GM23338 (cell line): ENCODE measurements around the gene SEC23A. TPM values are rescaled to one million over a fixed set of nuclear protein-coding genes. Genes with fewer than 3 reads are reported as not detected.

Experiments used
- ATAC-seq: fragments of 200-7000 bp; cut with Tn5 transposase; 3 replicates; pipeline ENCODE4 v1.9.1; 2020
- DNase-seq: peaks from one replicate; pipeline ENCODE4 v3.0.0-alpha.2; 2015; ENCODE audit warnings: low spot score
- H2AFZ ChIP-seq: fragments of 200-600 bp; sonication (generic); 2 replicates; pipeline ENCODE4 v1.8.0; 2016; ENCODE audit warnings: antibody characterized with exemption, mild to moderate bottlenecking, moderate library complexity
- H3F3A ChIP-seq: fragments of 200-600 bp; sonication (generic); replicated peaks from 2 replicates; pipeline ENCODE4 v1.8.0; 2017; ENCODE audit warnings: antibody characterized with exemption, mixed run types, low read depth
- H3K27ac ChIP-seq: fragments of 200-600 bp; sonication (generic); 2 replicates; pipeline ENCODE4 v1.6.1; 2016; ENCODE audit warnings: low read depth
- H3K27me3 ChIP-seq: fragments of 200-600 bp; sonication (generic); 2 replicates; pipeline ENCODE4 v1.8.0; 2016; ENCODE audit warnings: mild to moderate bottlenecking, mixed run types, moderate library complexity; ENCODE audit not compliant: insufficient read depth
- H3K36me3 ChIP-seq: fragments of 200-600 bp; sonication (generic); 2 replicates; pipeline ENCODE4 v1.8.0; 2016; ENCODE audit warnings: mild to moderate bottlenecking; ENCODE audit not compliant: insufficient read depth
- H3K4me1 ChIP-seq: fragments of 200-600 bp; sonication (generic); 2 replicates; pipeline ENCODE4 v1.8.0; 2016; ENCODE audit warnings: mild to moderate bottlenecking, moderate library complexity; ENCODE audit not compliant: insufficient read depth
- H3K4me2 ChIP-seq: fragments of 200-600 bp; sonication (generic); 2 replicates; pipeline ENCODE4 v1.7.1; 2017; ENCODE audit warnings: mixed run types
- H3K4me3 ChIP-seq: fragments of 200-600 bp; sonication (generic); 2 replicates; pipeline ENCODE4 v1.6.1; 2016; ENCODE audit warnings: mixed run types
- H3K79me2 ChIP-seq: fragments of 200-600 bp; sonication (generic); replicated peaks from 2 replicates; pipeline ENCODE4 v1.8.0; 2017; ENCODE audit warnings: mild to moderate bottlenecking; ENCODE audit not compliant: insufficient read depth
- H3K9me2 ChIP-seq: fragments of 200-600 bp; sonication (generic); 2 replicates; pipeline ENCODE4 v1.8.0; 2017; ENCODE audit not compliant: insufficient read depth
- H4K20me1 ChIP-seq: fragments of 200-600 bp; sonication (generic); replicated peaks from 2 replicates; pipeline ENCODE4 v1.8.0; 2017; ENCODE audit warnings: mild to moderate bottlenecking; ENCODE audit not compliant: insufficient read depth
- H3K27ac Mint-ChIP-seq: 2 replicates; pipeline ENCODE4 v1.8.0; 2020; ENCODE audit warnings: inconsistent platforms, mild to moderate bottlenecking, moderate library complexity, mixed read lengths
- H3K27me3 Mint-ChIP-seq: 3 replicates; pipeline ENCODE4 v1.8.0; 2022; ENCODE audit warnings: low read depth, mild to moderate bottlenecking, moderate library complexity, mixed read lengths, inconsistent platforms; ENCODE audit not compliant: insufficient read depth, poor library complexity
- H3K36me3 Mint-ChIP-seq: 3 replicates; pipeline ENCODE4 v1.8.0; 2021; ENCODE audit warnings: low read depth, mild to moderate bottlenecking, inconsistent platforms, moderate library complexity, mixed read lengths
- H3K4me1 Mint-ChIP-seq: 3 replicates; pipeline ENCODE4 v1.8.0; 2020; ENCODE audit warnings: mild to moderate bottlenecking, inconsistent platforms, mixed read lengths
- H3K4me3 Mint-ChIP-seq: 3 replicates; pipeline ENCODE4 v1.8.0; 2021; ENCODE audit warnings: moderate library complexity, mild to moderate bottlenecking, inconsistent platforms, mixed read lengths
- H3K9me3 Mint-ChIP-seq: 3 replicates; pipeline ENCODE4 v1.8.0; 2020; ENCODE audit warnings: moderate library complexity, mild to moderate bottlenecking, inconsistent platforms, mixed read lengths
- CREB1 ChIP-seq: fragments of 250-450 bp; sonication (Bioruptor Pico); IDR thresholded peaks from 2 replicates; pipeline ENCODE4 v1.5.0; 2020; ENCODE audit warnings: low read depth, mild to moderate bottlenecking, moderate library complexity
- EZH2 ChIP-seq: fragments of 200-600 bp; sonication (generic); IDR thresholded peaks from one replicate; pipeline ENCODE4 v1.8.0; 2017; ENCODE audit warnings: antibody characterized with exemption, mild to moderate bottlenecking, low read depth; ENCODE audit not compliant: unreplicated experiment
- EZH2phosphoT487 ChIP-seq: fragments of 200-600 bp; sonication (generic); IDR thresholded peaks from one replicate; pipeline ENCODE4 v1.8.1; 2018; ENCODE audit warnings: antibody characterized with exemption; ENCODE audit not compliant: unreplicated experiment
- JUNB ChIP-seq: IDR thresholded peaks from one replicate; pipeline ENCODE4 v1.6.1; 2016; ENCODE audit warnings: antibody characterized with exemption; ENCODE audit not compliant: unreplicated experiment
- POLR2AphosphoS5 ChIP-seq: IDR thresholded peaks from 2 replicates; pipeline ENCODE4 v1.6.1; 2016; ENCODE audit warnings: antibody characterized with exemption, low read depth
- STAT1 ChIP-seq: IDR thresholded peaks from one replicate; pipeline ENCODE4 v1.6.1; 2016; ENCODE audit warnings: antibody characterized with exemption; ENCODE audit not compliant: unreplicated experiment
- ZNF114 ChIP-seq: fragments of 250-450 bp; sonication (Bioruptor Pico); IDR thresholded peaks from 2 replicates; pipeline ENCODE4 v1.5.0; 2020; ENCODE audit warnings: mild to moderate bottlenecking, moderate library complexity
- ZNF331 ChIP-seq: fragments of 250-450 bp; sonication (Bioruptor Pico); IDR thresholded peaks from 2 replicates; pipeline ENCODE4 v1.5.0; 2020; ENCODE audit warnings: low read depth, mild to moderate bottlenecking, moderate library complexity
- polyA plus RNA-seq: library from polyadenylated mRNA; unstranded; fragments of >200 nt; fragmentation: Nextera tagmentation; extraction: Ambion mirVana; gene quantifications from 2 replicates; pipeline ENCODE4 v1.2.1, GENCODE V29; 2016
- total RNA-seq: library from RNA; depleted of rRNA; stranded (reverse); fragments of >200 nt; shearing (Covaris generic); gene quantifications from 2 replicates; pipeline ENCODE4 v1.2.3, GENCODE V29; 2014
- TF ChIP-seq, protein P1 (sequence below): IDR thresholded peaks from 2 replicates; pipeline ENCODE4 v1.6.1; 2016; ENCODE audit warnings: antibody characterized with exemption
- TF ChIP-seq, protein P2 (sequence below), 2 experiments: fragments of 200-600 bp in 1 of 2; sonication (generic) in 1 of 2; conservative IDR thresholded peaks; 2 replicates each; pipeline versions ENCODE4 v1.5.1 to v1.6.1; 2016 to 2017; ENCODE audit warnings: antibody characterized with exemption in 2 of 2, low read depth in 2 of 2, mild to moderate bottlenecking in 2 of 2, moderate library complexity in 1 of 2
- TF ChIP-seq, protein P3 (sequence below): IDR thresholded peaks from one replicate; pipeline ENCODE4 v1.6.1; 2018; ENCODE audit warnings: antibody characterized with exemption; ENCODE audit not compliant: unreplicated experiment
- TF ChIP-seq, protein P4 (sequence below): fragments of 250-450 bp; sonication (Bioruptor Pico); IDR thresholded peaks from 2 replicates; pipeline ENCODE4 v1.5.0; 2020; ENCODE audit warnings: mild to moderate bottlenecking, moderate library complexity

SEC23A gene
- total and polyA plus RNA-seq, 2 experiments from 2014 or later = 22.7 to 89.9 TPM

DNA sequence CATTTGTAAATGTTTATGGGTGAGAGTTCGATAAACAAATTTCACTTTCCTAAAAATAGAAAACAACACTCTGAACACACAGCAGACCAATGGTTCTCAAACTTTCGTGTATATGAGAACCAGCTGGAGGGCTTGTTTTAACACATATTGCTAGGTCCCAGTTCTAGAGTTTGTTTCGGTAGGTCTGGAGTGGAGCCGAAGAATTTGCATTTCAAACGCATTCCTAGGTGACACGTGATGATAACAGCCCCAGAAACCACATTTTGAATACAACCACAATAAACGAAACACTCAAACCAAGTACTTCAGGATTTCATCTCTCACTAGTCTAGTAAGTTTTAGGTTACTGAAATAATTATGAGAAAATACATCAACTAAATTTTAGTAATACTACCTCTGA, 17.1 kb downstream of the SEC23A start (continued):
- TF ChIP-seq EZH2 = no peak
- TF ChIP-seq, protein P1, sequence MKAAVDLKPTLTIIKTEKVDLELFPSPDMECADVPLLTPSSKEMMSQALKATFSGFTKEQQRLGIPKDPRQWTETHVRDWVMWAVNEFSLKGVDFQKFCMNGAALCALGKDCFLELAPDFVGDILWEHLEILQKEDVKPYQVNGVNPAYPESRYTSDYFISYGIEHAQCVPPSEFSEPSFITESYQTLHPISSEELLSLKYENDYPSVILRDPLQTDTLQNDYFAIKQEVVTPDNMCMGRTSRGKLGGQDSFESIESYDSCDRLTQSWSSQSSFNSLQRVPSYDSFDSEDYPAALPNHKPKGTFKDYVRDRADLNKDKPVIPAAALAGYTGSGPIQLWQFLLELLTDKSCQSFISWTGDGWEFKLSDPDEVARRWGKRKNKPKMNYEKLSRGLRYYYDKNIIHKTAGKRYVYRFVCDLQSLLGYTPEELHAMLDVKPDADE = no peak

DNA sequence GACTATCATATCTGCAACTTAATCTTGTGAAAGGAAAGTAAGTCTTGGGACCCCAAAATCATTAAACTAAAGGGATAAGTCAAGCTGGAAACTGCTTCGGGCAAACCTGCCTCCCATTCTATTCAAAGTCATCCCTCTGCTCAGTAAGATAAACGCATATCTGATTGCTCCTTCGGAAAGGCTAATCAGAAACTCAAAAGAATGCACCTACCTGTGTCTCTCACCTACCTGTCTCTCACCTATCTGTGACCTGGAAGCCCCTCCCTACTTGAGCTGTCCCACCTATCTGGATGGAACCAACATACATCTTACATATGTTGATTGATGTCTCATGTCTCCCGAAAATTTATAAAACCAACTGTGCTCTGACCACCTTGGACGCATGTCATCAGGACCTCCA, 19.9 kb downstream of the SEC23A start:
- no peak for ATAC-seq
- peaks cover 51% of the 10 kb centered on the region for H3K36me3 Mint-ChIP-seq
- no peak for DNase-seq
- Histone ChIP-seq H3K27me3 (no peaks in the 10 kb centered on the region), H3K79me2 (no peaks in the 10 kb centered on the region; the same call in 1 of the 2 replicates), H3K4me1 (no peaks in the 10 kb centered on the region), H3K9me2 (no peaks in the 10 kb centered on the region), H2AFZ (no peak overlapping the region), H4K20me1 (no peaks in the 10 kb centered on the region; the same call in 1 of the 2 replicates), H3K4me3 (no peak overlapping the region), H3K27ac (no peak overlapping the region), H3K36me3 (peaks cover 44% of the 10 kb centered on the region), H3F3A (no peaks in the 10 kb centered on the region), H3K4me2 (no peak overlapping the region)
- no peaks in the 10 kb centered on the region for H3K9me3 Mint-ChIP-seq
- no peaks in the 10 kb centered on the region for H3K27me3 Mint-ChIP-seq
- no peaks in the 10 kb centered on the region; the same call in 2 of the 3 replicates for H3K4me1 Mint-ChIP-seq
- no peak overlapping the region for H3K27ac Mint-ChIP-seq
- no peak overlapping the region for H3K4me3 Mint-ChIP-seq
- TF ChIP-seq ZNF114 (no peak), EZH2 (no peak), EZH2phosphoT487 (no peak), POLR2AphosphoS5 (no peak), STAT1 (no peak), CREB1 (CRISPR knock-in tag) (no peak), JUNB (no peak), ZNF331 (CRISPR knock-in tag) (no peak)
- TF ChIP-seq, protein P2, sequence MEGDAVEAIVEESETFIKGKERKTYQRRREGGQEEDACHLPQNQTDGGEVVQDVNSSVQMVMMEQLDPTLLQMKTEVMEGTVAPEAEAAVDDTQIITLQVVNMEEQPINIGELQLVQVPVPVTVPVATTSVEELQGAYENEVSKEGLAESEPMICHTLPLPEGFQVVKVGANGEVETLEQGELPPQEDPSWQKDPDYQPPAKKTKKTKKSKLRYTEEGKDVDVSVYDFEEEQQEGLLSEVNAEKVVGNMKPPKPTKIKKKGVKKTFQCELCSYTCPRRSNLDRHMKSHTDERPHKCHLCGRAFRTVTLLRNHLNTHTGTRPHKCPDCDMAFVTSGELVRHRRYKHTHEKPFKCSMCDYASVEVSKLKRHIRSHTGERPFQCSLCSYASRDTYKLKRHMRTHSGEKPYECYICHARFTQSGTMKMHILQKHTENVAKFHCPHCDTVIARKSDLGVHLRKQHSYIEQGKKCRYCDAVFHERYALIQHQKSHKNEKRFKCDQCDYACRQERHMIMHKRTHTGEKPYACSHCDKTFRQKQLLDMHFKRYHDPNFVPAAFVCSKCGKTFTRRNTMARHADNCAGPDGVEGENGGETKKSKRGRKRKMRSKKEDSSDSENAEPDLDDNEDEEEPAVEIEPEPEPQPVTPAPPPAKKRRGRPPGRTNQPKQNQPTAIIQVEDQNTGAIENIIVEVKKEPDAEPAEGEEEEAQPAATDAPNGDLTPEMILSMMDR (conservative IDR thresholded peaks at IDR 0.05; ENCODE audit: low read depth in 2 of 2) = no peak
- TF ChIP-seq, protein P3, sequence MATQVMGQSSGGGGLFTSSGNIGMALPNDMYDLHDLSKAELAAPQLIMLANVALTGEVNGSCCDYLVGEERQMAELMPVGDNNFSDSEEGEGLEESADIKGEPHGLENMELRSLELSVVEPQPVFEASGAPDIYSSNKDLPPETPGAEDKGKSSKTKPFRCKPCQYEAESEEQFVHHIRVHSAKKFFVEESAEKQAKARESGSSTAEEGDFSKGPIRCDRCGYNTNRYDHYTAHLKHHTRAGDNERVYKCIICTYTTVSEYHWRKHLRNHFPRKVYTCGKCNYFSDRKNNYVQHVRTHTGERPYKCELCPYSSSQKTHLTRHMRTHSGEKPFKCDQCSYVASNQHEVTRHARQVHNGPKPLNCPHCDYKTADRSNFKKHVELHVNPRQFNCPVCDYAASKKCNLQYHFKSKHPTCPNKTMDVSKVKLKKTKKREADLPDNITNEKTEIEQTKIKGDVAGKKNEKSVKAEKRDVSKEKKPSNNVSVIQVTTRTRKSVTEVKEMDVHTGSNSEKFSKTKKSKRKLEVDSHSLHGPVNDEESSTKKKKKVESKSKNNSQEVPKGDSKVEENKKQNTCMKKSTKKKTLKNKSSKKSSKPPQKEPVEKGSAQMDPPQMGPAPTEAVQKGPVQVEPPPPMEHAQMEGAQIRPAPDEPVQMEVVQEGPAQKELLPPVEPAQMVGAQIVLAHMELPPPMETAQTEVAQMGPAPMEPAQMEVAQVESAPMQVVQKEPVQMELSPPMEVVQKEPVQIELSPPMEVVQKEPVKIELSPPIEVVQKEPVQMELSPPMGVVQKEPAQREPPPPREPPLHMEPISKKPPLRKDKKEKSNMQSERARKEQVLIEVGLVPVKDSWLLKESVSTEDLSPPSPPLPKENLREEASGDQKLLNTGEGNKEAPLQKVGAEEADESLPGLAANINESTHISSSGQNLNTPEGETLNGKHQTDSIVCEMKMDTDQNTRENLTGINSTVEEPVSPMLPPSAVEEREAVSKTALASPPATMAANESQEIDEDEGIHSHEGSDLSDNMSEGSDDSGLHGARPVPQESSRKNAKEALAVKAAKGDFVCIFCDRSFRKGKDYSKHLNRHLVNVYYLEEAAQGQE = no peak
- TF ChIP-seq, protein P1 = no peak
- TF ChIP-seq, protein P4, sequence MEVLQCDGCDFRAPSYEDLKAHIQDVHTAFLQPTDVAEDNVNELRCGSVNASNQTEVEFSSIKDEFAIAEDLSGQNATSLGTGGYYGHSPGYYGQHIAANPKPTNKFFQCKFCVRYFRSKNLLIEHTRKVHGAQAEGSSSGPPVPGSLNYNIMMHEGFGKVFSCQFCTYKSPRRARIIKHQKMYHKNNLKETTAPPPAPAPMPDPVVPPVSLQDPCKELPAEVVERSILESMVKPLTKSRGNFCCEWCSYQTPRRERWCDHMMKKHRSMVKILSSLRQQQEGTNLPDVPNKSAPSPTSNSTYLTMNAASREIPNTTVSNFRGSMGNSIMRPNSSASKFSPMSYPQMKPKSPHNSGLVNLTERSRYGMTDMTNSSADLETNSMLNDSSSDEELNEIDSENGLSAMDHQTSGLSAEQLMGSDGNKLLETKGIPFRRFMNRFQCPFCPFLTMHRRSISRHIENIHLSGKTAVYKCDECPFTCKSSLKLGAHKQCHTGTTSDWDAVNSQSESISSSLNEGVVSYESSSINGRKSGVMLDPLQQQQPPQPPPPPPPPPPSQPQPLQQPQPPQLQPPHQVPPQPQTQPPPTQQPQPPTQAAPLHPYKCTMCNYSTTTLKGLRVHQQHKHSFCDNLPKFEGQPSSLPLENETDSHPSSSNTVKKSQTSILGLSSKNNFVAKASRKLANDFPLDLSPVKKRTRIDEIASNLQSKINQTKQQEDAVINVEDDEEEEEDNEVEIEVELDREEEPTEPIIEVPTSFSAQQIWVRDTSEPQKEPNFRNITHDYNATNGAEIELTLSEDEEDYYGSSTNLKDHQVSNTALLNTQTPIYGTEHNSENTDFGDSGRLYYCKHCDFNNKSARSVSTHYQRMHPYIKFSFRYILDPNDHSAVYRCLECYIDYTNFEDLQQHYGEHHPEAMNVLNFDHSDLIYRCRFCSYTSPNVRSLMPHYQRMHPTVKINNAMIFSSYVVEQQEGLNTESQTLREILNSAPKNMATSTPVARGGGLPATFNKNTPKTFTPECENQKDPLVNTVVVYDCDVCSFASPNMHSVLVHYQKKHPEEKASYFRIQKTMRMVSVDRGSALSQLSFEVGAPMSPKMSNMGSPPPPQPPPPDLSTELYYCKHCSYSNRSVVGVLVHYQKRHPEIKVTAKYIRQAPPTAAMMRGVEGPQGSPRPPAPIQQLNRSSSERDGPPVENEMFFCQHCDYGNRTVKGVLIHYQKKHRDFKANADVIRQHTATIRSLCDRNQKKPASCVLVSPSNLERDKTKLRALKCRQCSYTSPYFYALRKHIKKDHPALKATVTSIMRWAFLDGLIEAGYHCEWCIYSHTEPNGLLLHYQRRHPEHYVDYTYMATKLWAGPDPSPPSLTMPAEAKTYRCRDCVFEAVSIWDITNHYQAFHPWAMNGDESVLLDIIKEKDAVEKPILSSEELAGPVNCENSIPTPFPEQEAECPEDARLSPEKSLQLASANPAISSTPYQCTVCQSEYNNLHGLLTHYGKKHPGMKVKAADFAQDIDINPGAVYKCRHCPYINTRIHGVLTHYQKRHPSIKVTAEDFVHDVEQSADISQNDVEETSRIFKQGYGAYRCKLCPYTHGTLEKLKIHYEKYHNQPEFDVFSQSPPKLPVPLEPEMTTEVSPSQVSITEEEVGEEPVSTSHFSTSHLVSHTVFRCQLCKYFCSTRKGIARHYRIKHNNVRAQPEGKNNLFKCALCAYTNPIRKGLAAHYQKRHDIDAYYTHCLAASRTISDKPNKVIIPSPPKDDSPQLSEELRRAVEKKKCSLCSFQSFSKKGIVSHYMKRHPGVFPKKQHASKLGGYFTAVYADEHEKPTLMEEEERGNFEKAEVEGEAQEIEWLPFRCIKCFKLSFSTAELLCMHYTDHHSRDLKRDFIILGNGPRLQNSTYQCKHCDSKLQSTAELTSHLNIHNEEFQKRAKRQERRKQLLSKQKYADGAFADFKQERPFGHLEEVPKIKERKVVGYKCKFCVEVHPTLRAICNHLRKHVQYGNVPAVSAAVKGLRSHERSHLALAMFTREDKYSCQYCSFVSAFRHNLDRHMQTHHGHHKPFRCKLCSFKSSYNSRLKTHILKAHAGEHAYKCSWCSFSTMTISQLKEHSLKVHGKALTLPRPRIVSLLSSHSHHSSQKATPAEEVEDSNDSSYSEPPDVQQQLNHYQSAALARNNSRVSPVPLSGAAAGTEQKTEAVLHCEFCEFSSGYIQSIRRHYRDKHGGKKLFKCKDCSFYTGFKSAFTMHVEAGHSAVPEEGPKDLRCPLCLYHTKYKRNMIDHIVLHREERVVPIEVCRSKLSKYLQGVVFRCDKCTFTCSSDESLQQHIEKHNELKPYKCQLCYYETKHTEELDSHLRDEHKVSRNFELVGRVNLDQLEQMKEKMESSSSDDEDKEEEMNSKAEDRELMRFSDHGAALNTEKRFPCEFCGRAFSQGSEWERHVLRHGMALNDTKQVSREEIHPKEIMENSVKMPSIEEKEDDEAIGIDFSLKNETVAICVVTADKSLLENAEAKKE (CRISPR knock-in tag) = no peak
